Endothelial cell (in vitro differentiated cells): ENCODE data around the gene GEMIN4. TPM values are rescaled to one million over a fixed set of nuclear protein-coding genes. Genes with fewer than 3 reads are reported as not detected.

Experiments used
- DNase-seq: peaks from one replicate; pipeline ENCODE4 v3.0.0; 2021; ENCODE audit warnings: low spot score
- H3K27ac Mint-ChIP-seq: one replicate; pipeline ENCODE4 v1.8.0; 2021; ENCODE audit warnings: mixed read lengths, inconsistent platforms; ENCODE audit not compliant: unreplicated experiment
- H3K27me3 Mint-ChIP-seq: one replicate; pipeline ENCODE4 v1.8.0; 2021; ENCODE audit warnings: mild to moderate bottlenecking, moderate library complexity, mixed read lengths, inconsistent platforms; ENCODE audit not compliant: unreplicated experiment
- H3K36me3 Mint-ChIP-seq: one replicate; pipeline ENCODE4 v1.8.0; 2021; ENCODE audit warnings: mild to moderate bottlenecking, low read depth, mixed read lengths, inconsistent platforms; ENCODE audit not compliant: unreplicated experiment
- H3K4me1 Mint-ChIP-seq: one replicate; pipeline ENCODE4 v1.8.0; 2021; ENCODE audit warnings: mild to moderate bottlenecking, mixed read lengths, inconsistent platforms; ENCODE audit not compliant: unreplicated experiment
- H3K4me3 Mint-ChIP-seq: one replicate; pipeline ENCODE4 v1.8.0; 2021; ENCODE audit warnings: mild to moderate bottlenecking, mixed read lengths, inconsistent platforms; ENCODE audit not compliant: unreplicated experiment
- H3K9me3 Mint-ChIP-seq: one replicate; pipeline ENCODE4 v1.8.0; 2021; ENCODE audit warnings: mixed read lengths, inconsistent platforms; ENCODE audit not compliant: unreplicated experiment
- total RNA-seq: library from RNA; stranded (reverse); fragmentation: NEBNext Ultra II Directional; extraction: Animal tissue kit (Norgen Biotek cat#: 25700); gene quantifications from one replicate; pipeline ENCODE4 v1.2.1, GENCODE V29; 2021; ENCODE audit not compliant: unreplicated experiment
- TF ChIP-seq, protein P1 (sequence below): fragments of 200-600 bp; sonication (generic); IDR thresholded peaks from one replicate; pipeline ENCODE4 v1.5.0; 2021; ENCODE audit warnings: antibody characterized with exemption; ENCODE audit not compliant: unreplicated experiment

Gene GEMIN4
- total RNA-seq, 1 donor from 2014 or later: 17.7 TPM

GRCh38 chr17:725084-725483, 27.0 kb downstream of the GEMIN4 start:
- H3K36me3 Mint-ChIP-seq: no peaks in the 10 kb centered on the region
- no peak overlapping the region for H3K4me3 Mint-ChIP-seq
- TF ChIP-seq, protein P1, sequence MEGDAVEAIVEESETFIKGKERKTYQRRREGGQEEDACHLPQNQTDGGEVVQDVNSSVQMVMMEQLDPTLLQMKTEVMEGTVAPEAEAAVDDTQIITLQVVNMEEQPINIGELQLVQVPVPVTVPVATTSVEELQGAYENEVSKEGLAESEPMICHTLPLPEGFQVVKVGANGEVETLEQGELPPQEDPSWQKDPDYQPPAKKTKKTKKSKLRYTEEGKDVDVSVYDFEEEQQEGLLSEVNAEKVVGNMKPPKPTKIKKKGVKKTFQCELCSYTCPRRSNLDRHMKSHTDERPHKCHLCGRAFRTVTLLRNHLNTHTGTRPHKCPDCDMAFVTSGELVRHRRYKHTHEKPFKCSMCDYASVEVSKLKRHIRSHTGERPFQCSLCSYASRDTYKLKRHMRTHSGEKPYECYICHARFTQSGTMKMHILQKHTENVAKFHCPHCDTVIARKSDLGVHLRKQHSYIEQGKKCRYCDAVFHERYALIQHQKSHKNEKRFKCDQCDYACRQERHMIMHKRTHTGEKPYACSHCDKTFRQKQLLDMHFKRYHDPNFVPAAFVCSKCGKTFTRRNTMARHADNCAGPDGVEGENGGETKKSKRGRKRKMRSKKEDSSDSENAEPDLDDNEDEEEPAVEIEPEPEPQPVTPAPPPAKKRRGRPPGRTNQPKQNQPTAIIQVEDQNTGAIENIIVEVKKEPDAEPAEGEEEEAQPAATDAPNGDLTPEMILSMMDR: no peak
- no peak for DNase-seq
- no peaks in the 10 kb centered on the region for H3K9me3 Mint-ChIP-seq
- no peaks in the 10 kb centered on the region for H3K4me1 Mint-ChIP-seq
- H3K27me3 Mint-ChIP-seq: peaks cover 3% of the 10 kb centered on the region
- no peak overlapping the region for H3K27ac Mint-ChIP-seq

- Mint-ChIP-seq H3K4me1 (peaks cover 7% of the 10 kb centered on the region), H3K36me3 (no peaks in the 10 kb centered on the region), H3K4me3 (no peak overlapping the region), H3K9me3 (no peaks in the 10 kb centered on the region), H3K27me3 (no peaks in the 10 kb centered on the region), H3K27ac (no peak overlapping the region)
- TF ChIP-seq, protein P1: no peak
- DNase-seq: no peak
Measured at GRCh38 chr17:721540-721937, 30.5 kb downstream of the GEMIN4 start.

- no peak overlapping the region for H3K27ac Mint-ChIP-seq
- no peaks in the 10 kb centered on the region for H3K36me3 Mint-ChIP-seq
- peaks cover 7% of the 10 kb centered on the region for H3K4me1 Mint-ChIP-seq
- H3K27me3 Mint-ChIP-seq: no peaks in the 10 kb centered on the region
- no peaks in the 10 kb centered on the region for H3K9me3 Mint-ChIP-seq
- DNase-seq: no peak
- TF ChIP-seq, protein P1: no peak
- no peak overlapping the region for H3K4me3 Mint-ChIP-seq
Measured at GRCh38 chr17:720706-721539, 31.1 kb downstream of the GEMIN4 start.

DNA sequence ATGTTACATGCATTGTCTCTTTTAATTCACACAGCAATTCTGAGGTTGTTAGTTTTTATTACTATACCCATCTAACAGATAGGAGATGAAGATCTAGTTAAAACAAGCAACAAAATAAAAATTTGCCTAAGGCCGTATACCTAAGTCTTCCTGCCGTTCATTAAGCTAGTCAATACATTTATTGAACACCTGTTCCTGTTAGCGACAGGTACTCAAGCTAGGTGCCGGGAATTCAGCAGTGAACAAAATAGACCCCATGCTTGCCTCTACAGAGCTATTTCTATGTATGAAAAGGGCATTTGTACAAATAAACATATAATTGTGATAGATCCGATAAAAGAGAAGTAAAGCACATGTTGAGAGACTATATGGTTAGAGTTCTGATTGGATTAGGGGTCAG, 34.0 kb downstream of the GEMIN4 start:
- peaks cover 13% of the 10 kb centered on the region for H3K4me1 Mint-ChIP-seq

GRCh38 chr17:708132-708531, 43.9 kb downstream of the GEMIN4 start:
- Mint-ChIP-seq H3K9me3 (no peaks in the 10 kb centered on the region), H3K27me3 (no peaks in the 10 kb centered on the region), H3K4me1 (peaks cover 3% of the 10 kb centered on the region), H3K27ac (no peak overlapping the region), H3K36me3 (peaks cover 22% of the 10 kb centered on the region), H3K4me3 (no peak overlapping the region)
- DNase-seq: no peak
- TF ChIP-seq, protein P1: no peak

More for the DNA sequence above, 34.0 kb downstream of the GEMIN4 start:
- H3K27ac Mint-ChIP-seq: no peak overlapping the region
- no peaks in the 10 kb centered on the region for H3K9me3 Mint-ChIP-seq
- TF ChIP-seq, protein P1: no peak
- no peak for DNase-seq
- H3K36me3 Mint-ChIP-seq: no peaks in the 10 kb centered on the region
- H3K4me3 Mint-ChIP-seq: no peak overlapping the region
- no peaks in the 10 kb centered on the region for H3K27me3 Mint-ChIP-seq
